Daoy (cell line): ENCODE measurements around the gene SIMC1. TPM values are rescaled to one million over a fixed set of nuclear protein-coding genes. Genes with fewer than 3 reads are reported as not detected.
"Not testable (repeated sequence)": the region's sequence is repeated elsewhere in the genome, so short reads cannot be mapped to it uniquely, and the experiment has no call there.

Source experiments
- DNase-seq: peaks from one replicate; pipeline ENCODE4 v3.0.0-alpha.2; 2015; ENCODE audit warnings: low read depth
- total RNA-seq: library from RNA; depleted of rRNA; stranded (reverse); fragments of >200 nt; shearing (Covaris generic); gene quantifications from 2 replicates; pipeline ENCODE4 v1.2.3, GENCODE V29; 2014

The SIMC1 gene
- total RNA-seq, 1 experiment from 2014 or later: 9.5 TPM

DNA sequence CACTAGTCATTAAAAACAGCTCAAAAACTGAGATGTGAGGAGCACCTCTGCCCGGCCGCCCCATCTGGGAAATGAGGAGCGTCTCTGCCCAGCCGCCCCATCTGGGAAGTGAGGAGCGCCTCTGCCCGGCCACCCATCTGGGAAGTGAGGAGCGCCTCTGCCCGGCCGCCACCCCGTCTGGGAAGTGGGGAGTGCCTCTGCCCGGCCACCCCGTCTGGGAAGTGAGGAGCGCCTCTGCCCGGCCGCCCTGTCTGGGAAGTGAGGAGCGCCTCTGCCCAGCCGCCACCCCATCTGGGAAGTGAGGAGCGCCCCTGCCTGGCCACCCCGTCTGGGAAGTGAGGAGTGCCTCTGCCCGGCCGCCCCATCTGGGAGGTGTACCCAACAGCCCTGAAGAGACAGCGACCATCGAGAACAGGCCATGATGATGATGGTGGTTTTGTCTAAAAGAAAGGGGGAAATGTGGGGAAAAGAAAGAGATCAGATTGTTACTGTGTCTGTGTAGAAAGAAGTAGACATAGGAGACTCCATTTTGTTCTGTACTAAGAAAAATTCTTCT, 23.7 kb upstream of the SIMC1 start:
- DNase-seq: not testable (repeated sequence)

DNA sequence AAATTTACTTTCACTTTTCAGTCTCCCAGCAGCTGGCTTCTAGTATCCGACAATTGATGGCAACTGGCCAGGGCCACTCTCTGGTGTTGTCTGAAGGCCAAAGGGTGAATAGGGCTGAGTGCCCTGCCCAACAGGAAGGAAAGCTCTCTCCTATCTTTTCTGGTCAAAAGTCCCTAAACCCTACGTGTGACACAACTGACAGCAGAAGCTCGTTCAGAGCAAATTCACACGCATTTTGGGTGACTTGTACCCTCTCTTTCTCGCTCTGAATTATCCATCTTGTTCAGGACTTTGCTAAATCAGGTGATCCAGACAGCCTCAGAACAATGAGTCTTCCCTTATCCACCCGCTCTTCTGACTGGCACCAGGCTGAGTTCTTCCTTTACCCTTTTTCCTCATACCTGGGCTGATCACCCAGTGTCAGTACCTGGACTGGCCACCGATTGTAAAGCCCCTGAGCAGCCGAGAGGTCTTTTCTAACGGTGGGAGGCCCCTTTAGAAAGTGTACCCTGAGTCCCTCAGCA, 21.8 kb upstream of the SIMC1 start:
- not testable (repeated sequence) for DNase-seq

DNA sequence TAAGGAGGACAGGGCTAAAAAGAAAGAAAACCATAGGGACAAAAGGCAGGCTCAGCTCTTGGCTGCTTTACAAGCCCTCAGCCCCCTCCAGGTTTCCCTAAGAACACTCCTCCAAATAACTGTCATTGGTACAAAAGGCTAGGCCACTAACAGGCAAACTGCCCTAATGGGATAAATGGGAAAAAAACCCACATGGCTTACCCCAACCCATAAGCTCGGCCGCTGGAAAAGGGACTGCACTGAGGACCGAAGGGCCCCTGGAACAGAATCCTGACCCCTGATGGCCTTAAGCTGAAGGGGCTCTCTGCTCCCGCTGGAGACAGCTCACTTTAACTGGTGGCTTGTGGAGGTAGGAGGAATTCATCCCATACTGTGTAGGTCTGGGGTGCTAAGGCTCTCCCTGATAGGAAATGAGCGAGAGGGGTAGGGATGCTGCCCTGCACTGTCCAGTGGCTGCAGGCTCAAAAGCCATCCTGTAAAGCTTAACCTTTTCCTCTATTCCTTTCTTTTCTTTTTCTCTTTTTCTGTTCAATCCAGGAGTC, 21.0 kb upstream of the SIMC1 start:
- not testable (repeated sequence) for DNase-seq

DNA sequence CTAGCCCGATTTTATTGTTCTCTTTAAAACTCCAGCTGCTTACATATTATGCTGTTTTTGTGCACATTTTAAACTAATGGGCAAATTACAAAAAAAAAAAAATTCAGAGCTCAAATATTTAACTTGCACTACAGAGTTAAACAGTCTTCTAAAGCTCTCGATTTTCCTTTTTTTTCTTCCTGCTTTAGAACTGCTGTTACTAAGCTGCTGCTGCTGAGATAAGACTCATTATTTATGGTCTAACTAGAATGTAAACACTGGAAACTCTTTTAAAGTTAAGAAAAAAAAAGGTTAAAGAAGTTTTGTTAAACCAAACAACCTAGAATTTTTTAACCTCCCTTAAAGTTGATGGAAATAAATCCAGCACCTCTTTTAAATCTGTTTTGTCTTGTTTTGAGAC, 20.5 kb upstream of the SIMC1 start:
- DNase-seq: not testable (repeated sequence)

DNA sequence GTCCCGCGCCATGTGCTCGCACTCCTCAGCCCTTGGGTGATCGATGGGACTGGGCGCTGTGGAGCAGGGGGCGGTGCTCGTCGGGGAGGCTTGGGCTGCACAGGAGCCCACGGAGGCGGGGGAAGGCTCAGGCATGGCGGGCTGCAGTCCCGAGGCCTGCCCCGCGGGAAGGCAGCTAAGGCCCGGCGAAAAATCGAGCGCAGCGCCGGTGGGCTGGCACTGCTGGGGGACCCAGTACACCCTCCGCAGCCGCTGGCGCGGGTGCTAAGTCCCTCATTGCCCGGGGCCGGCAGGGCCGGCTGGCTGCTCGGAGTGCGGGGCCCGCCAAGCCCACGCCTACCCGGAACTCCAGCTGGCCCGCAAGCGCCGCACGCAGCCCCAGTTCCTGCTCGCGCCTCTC, 16.2 kb upstream of the SIMC1 start:
- not testable (repeated sequence) for DNase-seq

DNA sequence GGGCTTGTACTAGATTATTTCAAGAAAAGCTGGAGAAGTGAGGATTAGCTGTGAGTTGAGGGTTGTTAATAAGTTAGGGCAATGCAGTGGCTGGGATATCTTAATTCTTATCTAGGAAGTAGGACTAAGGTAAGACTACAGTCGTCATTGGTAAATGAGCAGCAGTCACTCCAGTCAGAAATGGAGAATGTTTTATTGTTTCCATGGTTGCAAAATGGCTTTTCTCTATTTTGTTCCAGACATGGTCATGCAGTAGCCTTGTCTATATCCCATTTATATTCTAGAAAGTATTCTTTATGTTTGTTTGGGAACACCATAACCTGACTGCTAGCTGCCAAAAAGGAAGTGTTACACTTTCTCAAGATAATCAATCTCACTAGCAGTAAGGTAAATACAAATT, 9.9 kb upstream of the SIMC1 start:
- not testable (repeated sequence) for DNase-seq

DNA sequence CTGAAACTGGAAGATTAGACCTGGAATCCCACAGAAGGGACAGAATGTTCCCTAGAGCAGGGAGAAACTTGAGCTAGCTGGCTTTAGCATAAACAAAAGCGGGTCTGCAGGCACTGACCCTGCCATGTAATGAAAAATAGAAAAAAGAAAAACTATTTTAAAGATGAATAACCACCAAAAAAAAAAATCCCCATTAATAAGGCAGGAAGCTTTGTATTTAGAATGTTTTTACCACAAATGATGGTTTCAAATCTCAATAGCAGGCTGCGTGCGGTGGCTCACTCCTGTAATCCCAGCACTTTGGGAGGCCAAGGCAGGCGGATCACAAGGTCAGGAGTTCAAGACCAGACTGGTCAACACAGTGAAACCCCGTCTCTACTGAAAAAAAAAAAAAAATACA, 5.0 kb upstream of the SIMC1 start:
- DNase-seq: not testable (repeated sequence)

DNA sequence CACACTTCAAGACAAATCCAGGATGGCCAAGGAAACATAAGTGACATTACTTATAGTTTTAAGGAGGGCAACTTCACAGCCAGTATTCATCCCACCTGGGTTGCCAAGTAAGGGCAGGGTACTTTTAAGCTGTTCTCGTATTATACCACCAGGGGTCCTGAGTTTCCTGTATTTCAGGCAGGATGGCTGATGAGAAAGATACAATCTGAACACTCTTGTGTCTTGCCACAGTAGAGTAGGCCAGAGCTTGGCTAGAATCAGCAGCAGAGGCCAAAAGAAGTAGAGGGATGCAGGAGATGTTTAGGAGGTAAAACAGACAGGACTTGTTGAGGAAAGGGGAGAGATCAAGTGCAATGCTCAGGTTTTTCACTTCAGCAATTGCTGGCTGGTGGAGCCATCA, 3.1 kb upstream of the SIMC1 start:
- peak; percentile 34 for DNase-seq

DNA sequence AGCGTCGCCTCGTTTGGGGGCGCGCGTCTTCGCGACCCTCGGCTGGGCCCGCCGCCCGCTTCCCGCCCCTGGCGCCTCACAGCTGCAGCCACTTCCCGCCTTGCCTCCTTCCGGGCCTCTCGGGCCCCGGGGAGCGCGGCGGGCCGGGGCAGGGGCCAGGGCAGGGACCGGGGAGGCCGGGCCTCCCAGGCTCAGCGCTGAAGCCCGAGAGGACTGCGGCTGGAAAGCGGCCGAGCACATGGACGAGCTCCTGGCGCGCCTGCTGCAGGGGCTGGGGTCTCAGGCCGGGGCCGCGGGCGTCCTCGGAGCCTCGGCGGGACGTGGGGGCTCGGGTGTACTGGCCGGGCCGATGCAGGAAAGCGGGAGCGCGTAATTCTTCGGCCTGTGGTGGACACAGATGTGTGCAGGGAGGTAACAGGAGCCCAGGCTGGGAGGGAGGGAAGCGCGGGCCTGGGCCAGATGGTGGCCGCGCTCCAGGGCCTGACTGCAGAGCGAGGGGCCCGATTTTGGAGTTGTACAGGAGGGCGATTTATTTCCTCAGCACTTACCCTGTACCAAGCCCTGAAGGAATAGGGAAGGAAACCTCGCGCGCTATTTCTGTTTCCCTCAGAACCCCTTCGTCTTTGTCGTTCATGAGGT, 540 bp downstream of the SIMC1 start:
- not testable (repeated sequence) for DNase-seq

DNA sequence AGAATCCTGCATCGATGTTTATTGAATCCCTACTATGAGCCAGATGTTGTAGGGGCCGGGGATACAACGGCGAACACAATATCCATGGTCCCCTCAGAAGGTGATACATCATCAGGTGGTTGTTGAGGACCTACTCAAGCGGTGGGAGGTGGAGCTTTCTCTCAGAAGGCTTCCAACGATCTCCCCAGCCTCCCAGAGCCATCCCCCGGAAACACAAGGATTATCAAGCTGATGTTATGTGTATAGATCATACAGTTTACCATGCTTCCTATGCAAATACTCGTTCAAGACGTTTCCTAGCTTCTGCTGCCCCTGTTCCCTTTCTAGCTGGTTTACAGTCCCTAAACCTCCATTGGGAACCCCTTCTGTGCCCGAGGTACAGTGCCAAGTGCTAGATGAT, 1.1 kb downstream of the SIMC1 start:
- DNase-seq: not testable (repeated sequence)

DNA sequence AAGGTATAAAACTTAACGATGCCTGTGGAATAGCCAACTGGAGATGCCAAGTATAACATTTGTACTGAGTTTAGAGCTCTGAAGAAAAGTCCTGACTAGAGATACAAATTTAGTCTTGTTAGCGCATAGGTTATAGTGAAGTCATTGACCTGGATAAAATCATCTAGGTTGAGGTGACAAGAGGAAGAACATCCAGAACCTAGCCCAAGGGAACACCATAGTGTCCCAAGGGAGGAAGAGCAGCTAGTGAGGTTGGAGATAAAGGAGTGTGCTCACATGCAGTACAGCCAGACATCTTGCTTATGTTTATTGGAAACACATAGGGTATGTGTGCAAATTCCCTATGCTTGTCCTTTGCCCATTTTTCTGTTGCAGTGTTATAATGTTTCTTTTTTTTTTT, 6.1 kb downstream of the SIMC1 start:
- DNase-seq: not testable (repeated sequence)

DNA sequence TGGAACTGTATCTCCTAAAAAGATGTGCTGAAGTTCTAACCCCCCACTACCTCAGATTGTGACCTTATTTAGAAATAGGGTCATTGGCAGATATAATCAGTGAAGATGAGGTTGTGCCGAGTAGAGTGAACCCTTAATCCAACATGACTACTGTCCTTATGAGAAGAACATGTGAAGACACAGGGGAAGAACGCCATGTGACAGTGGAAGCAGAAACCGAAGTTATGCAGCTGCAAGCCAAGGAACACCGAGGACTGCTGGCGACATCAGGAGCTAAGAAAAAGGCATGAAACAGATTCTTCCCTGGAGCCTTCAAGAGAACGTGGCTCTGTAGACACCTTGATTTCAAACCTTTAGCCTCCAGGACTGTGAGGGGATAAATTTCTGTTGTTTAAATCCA, 6.8 kb downstream of the SIMC1 start:
- not testable (repeated sequence) for DNase-seq

DNA sequence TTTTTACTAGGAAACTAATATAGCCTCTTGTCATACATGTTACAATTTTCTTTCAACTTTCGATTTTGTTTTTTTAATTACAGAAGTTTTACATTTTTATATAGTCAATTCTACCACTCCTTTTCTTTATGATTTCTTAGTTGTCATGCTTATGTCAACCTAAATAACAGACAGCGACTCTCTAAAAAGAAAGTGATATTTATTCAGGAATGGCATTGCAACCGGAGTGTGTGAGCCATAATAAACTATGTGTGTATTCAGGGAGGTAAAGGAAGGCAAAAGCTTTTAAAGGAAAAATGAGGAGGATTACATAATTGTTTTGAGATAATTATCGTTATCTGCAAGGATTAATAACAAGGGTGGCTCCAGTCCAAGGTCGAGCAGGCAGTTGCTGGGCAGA, 7.3 kb downstream of the SIMC1 start:
- DNase-seq: not testable (repeated sequence)

DNA sequence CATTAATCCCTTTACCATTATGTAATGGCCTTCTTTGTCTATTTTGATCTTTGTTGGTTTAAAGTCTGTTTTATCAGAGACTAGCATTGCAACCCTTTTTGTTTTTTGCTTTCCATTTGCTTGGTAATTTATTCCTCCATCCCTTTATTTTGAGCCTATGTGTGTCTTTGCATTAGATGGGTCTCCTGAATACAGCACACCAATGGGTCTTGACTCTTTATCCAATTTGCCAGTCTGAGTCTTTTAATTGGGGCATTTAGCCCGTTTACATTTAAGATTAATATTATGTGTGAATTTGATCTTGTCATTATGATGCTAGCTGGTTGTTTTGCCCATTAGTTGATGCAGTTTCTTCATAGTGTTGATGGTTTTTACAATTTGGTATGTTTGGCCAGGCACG, 12.5 kb downstream of the SIMC1 start:
- not testable (repeated sequence) for DNase-seq

DNA sequence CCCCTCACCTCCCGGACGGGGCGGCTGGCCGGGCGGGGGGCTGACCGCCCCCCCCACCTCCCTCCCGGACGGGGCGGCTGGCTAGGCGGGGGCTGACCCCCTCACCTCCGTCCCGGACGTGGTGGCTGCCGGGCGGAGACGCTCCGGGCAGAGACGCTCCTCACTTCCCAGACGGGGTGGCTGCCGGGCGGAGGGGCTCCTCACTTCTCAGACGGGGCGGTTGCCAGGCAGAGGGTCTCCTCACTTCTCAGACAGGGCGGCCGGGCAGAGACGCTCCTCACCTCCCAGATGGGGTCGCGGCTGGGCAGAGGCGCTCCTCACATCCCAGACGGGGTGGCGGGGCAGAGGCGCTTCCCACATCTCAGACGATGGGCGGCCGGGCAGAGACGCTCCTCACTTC, 13.9 kb downstream of the SIMC1 start:
- not testable (repeated sequence) for DNase-seq

DNA sequence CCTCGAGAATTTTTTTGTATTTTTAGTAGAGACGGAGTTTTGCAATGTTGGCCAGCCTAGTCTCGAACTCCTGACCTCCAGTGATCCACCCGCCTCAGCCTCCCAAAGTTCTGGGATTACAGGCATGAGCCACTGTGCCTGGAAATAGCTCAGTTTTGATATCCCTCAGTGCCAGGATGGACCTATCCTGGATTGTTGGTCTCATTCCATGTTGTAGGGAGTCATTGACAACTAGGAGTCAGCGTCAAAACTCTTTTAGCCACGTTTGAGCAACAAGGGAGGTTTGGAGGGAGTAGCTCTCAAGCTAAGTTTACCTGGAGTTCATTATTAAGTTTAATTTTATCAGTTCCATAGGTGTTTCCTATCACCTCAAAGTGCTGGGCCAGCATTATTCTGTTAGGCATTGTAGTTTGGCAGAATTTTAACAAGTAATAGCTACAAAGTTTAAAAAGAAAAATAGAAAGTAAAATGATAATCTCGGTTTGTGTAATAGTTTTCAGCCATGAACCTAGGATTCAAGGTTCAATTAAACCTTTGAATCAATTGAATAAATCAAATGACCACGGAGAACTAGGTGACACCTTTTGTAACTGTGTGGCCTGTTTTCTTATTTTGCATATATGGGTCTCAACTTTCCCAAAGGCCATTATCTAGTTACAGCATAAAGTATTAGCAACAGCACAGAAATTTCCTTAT, 15.3 kb downstream of the SIMC1 start:
- DNase-seq: not testable (repeated sequence)

DNA sequence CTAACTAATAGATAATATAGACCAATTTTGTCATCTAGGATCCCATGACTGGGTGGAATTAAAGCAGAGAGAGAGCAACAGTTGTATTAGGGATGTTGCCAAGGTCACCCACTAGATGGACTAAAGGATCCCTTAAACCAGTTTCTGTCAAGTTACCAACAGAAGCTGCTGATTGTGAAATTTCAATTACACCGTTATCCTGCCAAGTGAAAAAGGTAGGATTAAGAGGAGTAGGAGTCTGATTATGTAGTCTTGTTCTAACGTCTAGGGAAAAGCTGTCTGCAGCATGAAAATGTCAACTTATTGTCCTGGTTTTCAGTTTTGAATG, 15.8 kb downstream of the SIMC1 start:
- DNase-seq: not testable (repeated sequence)

DNA sequence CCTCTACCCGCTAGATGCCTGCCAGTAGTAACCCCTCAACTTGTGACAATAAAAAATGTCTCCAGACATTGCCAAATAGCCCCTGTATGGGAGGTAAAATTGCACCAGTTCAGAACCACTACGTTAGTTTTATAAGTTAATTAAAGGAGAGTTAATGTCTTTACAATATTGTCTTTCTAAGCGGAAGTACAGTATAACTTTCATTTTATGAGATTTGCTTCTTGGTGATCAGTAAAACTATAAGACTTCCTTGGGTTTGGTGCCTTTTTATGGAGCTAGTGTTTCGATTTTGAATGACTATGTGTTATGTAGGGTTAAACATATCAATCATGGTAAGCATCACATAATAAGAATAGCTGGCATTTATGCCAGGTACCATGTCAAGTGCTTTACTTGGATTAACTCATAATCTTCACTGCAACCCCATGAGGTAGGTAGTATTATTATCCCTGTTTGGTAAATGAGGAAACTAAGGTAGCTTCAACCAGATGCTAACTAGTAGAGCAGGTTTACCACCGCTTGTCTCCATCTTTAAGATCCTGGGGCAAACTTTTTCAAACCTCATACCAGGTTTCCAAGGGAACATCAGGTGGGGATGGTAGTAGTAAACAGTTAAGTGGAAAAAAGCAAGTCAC, 19.8 kb downstream of the SIMC1 start:
- not testable (repeated sequence) for DNase-seq

DNA sequence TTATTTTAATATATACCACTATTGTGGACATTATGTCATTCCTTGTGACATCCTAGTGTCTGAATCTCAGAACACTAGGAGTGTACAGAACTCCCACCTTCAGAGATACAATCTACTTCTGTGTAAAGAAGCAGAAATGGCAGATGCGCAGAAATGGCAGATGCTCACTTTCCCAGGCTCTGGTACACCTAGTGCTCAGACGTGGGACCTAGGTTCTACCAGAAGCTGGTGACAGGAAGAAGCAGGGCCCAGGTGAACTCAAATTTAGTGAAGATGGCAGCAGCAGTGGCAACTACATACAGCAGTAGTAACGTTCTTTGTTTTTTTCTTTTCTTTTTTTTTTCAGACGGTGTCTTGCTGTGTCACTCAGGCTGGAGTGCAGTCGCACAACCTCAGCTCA, 22.5 kb downstream of the SIMC1 start:
- not testable (repeated sequence) for DNase-seq

DNA sequence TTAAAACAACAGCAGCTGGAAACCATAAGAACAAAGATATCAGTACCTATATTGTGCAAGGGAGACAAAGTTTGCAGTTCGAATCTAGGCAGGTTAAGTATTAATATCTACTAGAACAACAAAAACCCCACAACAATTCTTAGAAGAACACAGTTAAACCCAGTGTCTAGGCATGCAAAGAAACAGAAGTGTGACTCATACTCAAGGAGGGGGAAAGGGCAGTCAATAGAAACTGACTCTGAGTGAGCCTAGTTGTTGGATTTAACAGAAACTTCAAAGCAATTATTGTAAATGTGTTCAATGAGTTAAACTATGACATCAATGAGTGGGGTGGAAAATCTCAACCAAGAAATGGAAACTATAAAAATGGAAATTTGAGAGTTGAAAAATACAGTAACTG, 28.2 kb downstream of the SIMC1 start:
- not testable (repeated sequence) for DNase-seq

DNA sequence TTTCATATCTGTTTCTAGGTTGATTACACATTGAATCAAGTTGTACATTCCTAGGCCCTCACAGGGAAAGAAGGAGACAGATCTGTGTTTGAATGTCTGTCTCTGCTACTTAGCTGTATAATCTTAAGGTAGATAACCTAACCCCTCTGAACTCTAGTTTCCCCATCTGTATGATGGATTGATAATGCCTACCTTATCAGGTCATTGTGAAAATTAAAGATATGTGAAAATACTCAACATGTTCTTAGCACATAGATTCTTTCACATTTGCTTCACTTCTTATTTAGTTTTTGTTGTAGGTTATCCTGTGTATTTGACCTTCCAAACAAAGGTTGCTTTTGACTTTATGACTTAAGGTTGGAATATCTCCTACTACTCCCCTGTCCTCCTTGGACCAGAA, 50.8 kb downstream of the SIMC1 start:
- not testable (repeated sequence) for DNase-seq
